Mucosa of rectum (tissue), 2 donors: Measurements from ENCODE around the gene CDC42BPA.

ENCODE experiments used
- H3K27ac ChIP-seq, 2 donors: one replicate each; pipeline ENCODE4 v1.7.0; 2013; ENCODE audit warnings: inconsistent platforms in 2 of 2, low read depth in 2 of 2, low read length in 2 of 2
- H3K27me3 ChIP-seq, 2 donors: one replicate each; pipeline ENCODE4 v1.7.0; 2013; ENCODE audit warnings: low read length in 2 of 2; ENCODE audit not compliant: control insufficient read depth in 2 of 2, insufficient read depth in 2 of 2
- H3K36me3 ChIP-seq, 2 donors: one replicate each; pipeline ENCODE4 v1.7.0; 2013; ENCODE audit warnings: low read length in 2 of 2; ENCODE audit not compliant: control insufficient read depth in 2 of 2, insufficient read depth in 2 of 2
- H3K4me1 ChIP-seq, 2 donors: one replicate each; pipeline ENCODE4 v1.7.0; 2013; ENCODE audit warnings: low read length in 2 of 2, mild to moderate bottlenecking in 1 of 2; ENCODE audit not compliant: control insufficient read depth in 2 of 2, insufficient read depth in 2 of 2
- H3K4me3 ChIP-seq, 2 donors: one replicate each; pipeline ENCODE4 v1.7.0; 2013; ENCODE audit warnings: low read length in 2 of 2
- H3K9ac ChIP-seq, 2 donors: one replicate each; pipeline ENCODE4 v1.7.0; 2013; ENCODE audit warnings: low read length in 2 of 2, low read depth in 1 of 2, mild to moderate bottlenecking in 1 of 2
- H3K9me3 ChIP-seq, 2 donors: one replicate each; pipeline ENCODE4 v1.7.0; 2013; ENCODE audit warnings: low read length in 2 of 2; ENCODE audit not compliant: control insufficient read depth in 2 of 2
- donor health status: healthy.
- donor health status: Normal muscosa, but diverticular disease.

The CDC42BPA gene

GRCh38 chr1:226974544-226975258 lies 343.6 kb downstream of the CDC42BPA start:
- Histone ChIP-seq H3K9ac (no peak overlapping the region), H3K36me3 (peaks cover 15 to 20% of the 10 kb centered on the region in 2 donors), H3K9me3 (peaks cover 0 to 5% of the 10 kb centered on the region in 2 donors), H3K4me3 (no peak overlapping the region), H3K4me1 (peaks cover 7 to 8% of the 10 kb centered on the region in 2 donors), H3K27ac (peak overlapping the region; percentile 29 to 34), H3K27me3 (no peaks in the 10 kb centered on the region)

GRCh38 chr1:226973898-226974543 lies 344.3 kb downstream of the CDC42BPA start:
- peaks cover 0 to 5% of the 10 kb centered on the region in 2 donors for H3K9me3 ChIP-seq
- H3K27ac ChIP-seq = peak overlapping the region; percentile 29 to 34
- no peak overlapping the region for H3K4me3 ChIP-seq
- H3K27me3 ChIP-seq = no peaks in the 10 kb centered on the region
- H3K36me3 ChIP-seq = peaks cover 15 to 21% of the 10 kb centered on the region in 2 donors
- peaks cover 7 to 8% of the 10 kb centered on the region in 2 donors for H3K4me1 ChIP-seq
- H3K9ac ChIP-seq = no peak overlapping the region

GRCh38 chr1:226973371-226973897 lies 344.9 kb downstream of the CDC42BPA start:
- peaks cover 7 to 8% of the 10 kb centered on the region in 2 donors for H3K4me1 ChIP-seq
- H3K9me3 ChIP-seq = peaks cover 0 to 5% of the 10 kb centered on the region in 2 donors

GRCh38 chr1:226972931-226973330 lies 345.4 kb downstream of the CDC42BPA start:
- Histone ChIP-seq H3K36me3 (peaks cover 12 to 14% of the 10 kb centered on the region in 2 donors), H3K9me3 (peaks cover 0 to 5% of the 10 kb centered on the region in 2 donors), H3K9ac (no peak overlapping the region), H3K27ac (peak overlapping the region in 1 of 2 donors; percentile 29), H3K4me1 (peaks cover 7 to 8% of the 10 kb centered on the region in 2 donors), H3K4me3 (no peak overlapping the region), H3K27me3 (no peaks in the 10 kb centered on the region)

More at GRCh38 chr1:226973371-226973897, 344.9 kb downstream of the CDC42BPA start:
- Histone ChIP-seq H3K27me3 (no peaks in the 10 kb centered on the region), H3K9ac (no peak overlapping the region), H3K27ac (peak overlapping the region; percentile 29), H3K36me3 (peaks cover 15 to 18% of the 10 kb centered on the region in 2 donors), H3K4me3 (no peak overlapping the region)

GRCh38 chr1:226971765-226972164 lies 346.5 kb downstream of the CDC42BPA start:
- peaks cover 6 to 14% of the 10 kb centered on the region in 2 donors for H3K36me3 ChIP-seq
- H3K4me3 ChIP-seq = no peak overlapping the region
- no peak overlapping the region for H3K9ac ChIP-seq
- peaks cover 0 to 5% of the 10 kb centered on the region in 2 donors for H3K9me3 ChIP-seq
- H3K27me3 ChIP-seq = no peaks in the 10 kb centered on the region
- H3K27ac ChIP-seq = no peak overlapping the region
- H3K4me1 ChIP-seq = peaks cover 7 to 8% of the 10 kb centered on the region in 2 donors

GRCh38 chr1:226967665-226968064 lies 350.6 kb downstream of the CDC42BPA start:
- Histone ChIP-seq H3K4me3 (no peak overlapping the region), H3K27ac (no peak overlapping the region), H3K27me3 (no peaks in the 10 kb centered on the region), H3K4me1 (no peaks in the 10 kb centered on the region), H3K9ac (no peak overlapping the region), H3K36me3 (peaks cover 26 to 30% of the 10 kb centered on the region in 2 donors), H3K9me3 (peaks cover 0 to 5% of the 10 kb centered on the region in 2 donors)

- Histone ChIP-seq H3K4me3 (no peak overlapping the region), H3K9me3 (peaks cover 0 to 2% of the 10 kb centered on the region in 2 donors), H3K9ac (no peak overlapping the region), H3K36me3 (peaks cover 26 to 35% of the 10 kb centered on the region in 2 donors), H3K27me3 (no peaks in the 10 kb centered on the region), H3K4me1 (no peaks in the 10 kb centered on the region), H3K27ac (no peak overlapping the region)
Measured at GRCh38 chr1:226966683-226967082, 351.6 kb downstream of the CDC42BPA start.

GRCh38 chr1:226965581-226966440 lies 352.5 kb downstream of the CDC42BPA start:
- H3K4me3 ChIP-seq = no peak overlapping the region
- H3K27ac ChIP-seq = no peak overlapping the region
- no peaks in the 10 kb centered on the region for H3K4me1 ChIP-seq
- H3K36me3 ChIP-seq = peaks cover 26 to 35% of the 10 kb centered on the region in 2 donors
- no peaks in the 10 kb centered on the region for H3K9me3 ChIP-seq
- H3K27me3 ChIP-seq = no peaks in the 10 kb centered on the region
- no peak overlapping the region for H3K9ac ChIP-seq

- Histone ChIP-seq H3K4me1 (no peaks in the 10 kb centered on the region), H3K9ac (no peak overlapping the region), H3K27me3 (no peaks in the 10 kb centered on the region), H3K4me3 (no peak overlapping the region), H3K27ac (no peak overlapping the region), H3K9me3 (no peaks in the 10 kb centered on the region), H3K36me3 (peaks cover 21 to 31% of the 10 kb centered on the region in 2 donors)
Measured at GRCh38 chr1:226964611-226965486, 353.4 kb downstream of the CDC42BPA start.
